SJSA1 (cell line): Measurements from ENCODE around the gene PXK. TPM values are rescaled to one million over a fixed set of nuclear protein-coding genes. Genes with fewer than 3 reads are reported as not detected.

Experiments used
- DNase-seq, 2 experiments: peaks; one replicate each; pipeline ENCODE4 v3.0.0-alpha.2; 2015 to 2020; ENCODE audit warnings: low spot score in 2 of 2, low read depth in 1 of 2
- H3K27ac ChIP-seq: fragments of 250-450 bp; sonication (Bioruptor Pico); 2 replicates; pipeline ENCODE4 v1.5.1; 2020; ENCODE audit warnings: mild to moderate bottlenecking, moderate library complexity
- H3K27me3 ChIP-seq: fragments of 250-450 bp; sonication (Bioruptor Pico); replicated peaks from 2 replicates; pipeline ENCODE4 v1.5.1; 2020; ENCODE audit warnings: mild to moderate bottlenecking, moderate library complexity
- H3K36me3 ChIP-seq: fragments of 250-450 bp; sonication (Bioruptor Pico); 2 replicates; pipeline ENCODE4 v1.5.1; 2020; ENCODE audit warnings: mild to moderate bottlenecking
- H3K4me1 ChIP-seq: fragments of 250-450 bp; sonication (Bioruptor Pico); replicated peaks from 2 replicates; pipeline ENCODE4 v1.6.1; 2021; ENCODE audit warnings: mild to moderate bottlenecking
- H3K4me3 ChIP-seq: fragments of 250-450 bp; sonication (Bioruptor Pico); 2 replicates; pipeline ENCODE4 v1.5.1; 2020; ENCODE audit warnings: mild to moderate bottlenecking
- H3K9me3 ChIP-seq: fragments of 250-450 bp; sonication (Bioruptor Pico); replicated peaks from 2 replicates; pipeline ENCODE4 v1.5.1; 2020; ENCODE audit warnings: mild to moderate bottlenecking
- total RNA-seq: library from RNA; depleted of rRNA; stranded (reverse); fragments of >200 nt; shearing (Covaris generic); gene quantifications from 2 replicates; pipeline ENCODE4 v1.2.3, GENCODE V29; 2014

The PXK gene
- total RNA-seq, 1 experiment from 2014 or later, result 13.3 TPM

DNA sequence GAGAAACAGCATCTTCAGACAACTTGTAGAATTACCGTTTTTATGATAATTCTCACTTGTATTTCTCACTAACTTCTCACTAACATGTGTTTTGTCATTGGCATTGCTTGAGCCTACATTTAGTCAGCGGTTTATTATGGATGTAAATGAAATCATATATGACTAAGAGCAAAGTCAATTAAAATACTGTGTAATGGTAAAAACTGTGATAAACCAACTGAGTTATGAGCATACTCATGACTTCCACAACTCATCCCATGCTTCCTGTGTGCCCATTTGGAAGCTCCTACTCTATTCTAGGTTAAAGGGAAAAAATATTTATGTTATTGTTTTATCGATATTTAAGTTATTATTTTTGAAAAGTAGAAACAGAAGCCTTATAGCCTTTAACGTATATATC is 12.8 kb downstream of the PXK start:
- H3K27me3 ChIP-seq, result no peaks in the 10 kb centered on the region
- no peak overlapping the region for H3K4me3 ChIP-seq
- no peaks in the 10 kb centered on the region for H3K9me3 ChIP-seq
- no peaks in the 10 kb centered on the region for H3K36me3 ChIP-seq
- peaks cover 5% of the 10 kb centered on the region for H3K4me1 ChIP-seq
- H3K27ac ChIP-seq, result no peak overlapping the region
- DNase-seq, result no peak

DNA sequence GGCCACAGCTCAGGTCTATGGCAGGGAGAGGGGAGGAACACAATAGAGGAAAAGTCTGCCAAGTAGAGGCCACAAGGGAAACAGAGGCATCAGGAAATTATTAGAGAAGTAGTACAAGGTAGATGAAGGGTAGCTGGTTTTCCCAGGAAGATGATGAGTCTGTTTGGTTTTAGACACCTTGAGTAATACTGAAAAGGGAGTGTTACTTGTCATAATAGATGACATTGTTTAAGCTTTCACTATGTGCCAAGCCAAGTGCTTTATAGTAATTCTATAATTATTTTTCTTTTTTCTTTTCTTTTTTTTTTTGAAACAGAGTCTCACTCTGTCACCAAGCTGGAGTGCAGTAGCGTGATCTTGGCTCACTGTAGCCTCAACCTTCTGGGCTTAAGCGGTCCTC is 13.7 kb downstream of the PXK start:
- Histone ChIP-seq H3K9me3 (no peaks in the 10 kb centered on the region), H3K4me1 (peaks cover under 1% of the 10 kb centered on the region), H3K27ac (no peak overlapping the region), H3K27me3 (no peaks in the 10 kb centered on the region), H3K36me3 (no peaks in the 10 kb centered on the region), H3K4me3 (no peak overlapping the region)
- no peak for DNase-seq

DNA sequence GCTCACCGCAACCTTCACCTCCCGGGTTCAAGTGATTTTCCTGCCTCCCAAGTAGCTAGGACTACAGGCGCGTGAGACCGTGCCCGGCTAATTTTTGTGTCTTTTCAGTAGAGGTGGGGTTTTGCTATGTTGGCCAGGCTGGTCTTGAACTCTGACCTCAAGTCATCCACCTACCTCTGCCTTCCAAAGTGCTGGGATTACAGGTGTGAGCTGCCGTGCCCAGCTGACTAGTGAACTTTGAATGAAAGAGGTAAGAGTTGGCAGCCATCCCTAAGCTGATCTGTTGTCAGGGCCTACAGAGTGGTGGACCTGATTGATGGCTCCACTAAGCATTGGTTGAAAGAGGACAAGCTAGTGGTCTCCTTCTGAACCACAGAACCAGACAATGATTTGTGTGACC is 15.3 kb downstream of the PXK start:
- Histone ChIP-seq H3K36me3 (no peaks in the 10 kb centered on the region), H3K4me3 (no peak overlapping the region), H3K27me3 (no peaks in the 10 kb centered on the region), H3K4me1 (no peaks in the 10 kb centered on the region), H3K27ac (no peak overlapping the region), H3K9me3 (no peaks in the 10 kb centered on the region)
- no peak for DNase-seq

DNA sequence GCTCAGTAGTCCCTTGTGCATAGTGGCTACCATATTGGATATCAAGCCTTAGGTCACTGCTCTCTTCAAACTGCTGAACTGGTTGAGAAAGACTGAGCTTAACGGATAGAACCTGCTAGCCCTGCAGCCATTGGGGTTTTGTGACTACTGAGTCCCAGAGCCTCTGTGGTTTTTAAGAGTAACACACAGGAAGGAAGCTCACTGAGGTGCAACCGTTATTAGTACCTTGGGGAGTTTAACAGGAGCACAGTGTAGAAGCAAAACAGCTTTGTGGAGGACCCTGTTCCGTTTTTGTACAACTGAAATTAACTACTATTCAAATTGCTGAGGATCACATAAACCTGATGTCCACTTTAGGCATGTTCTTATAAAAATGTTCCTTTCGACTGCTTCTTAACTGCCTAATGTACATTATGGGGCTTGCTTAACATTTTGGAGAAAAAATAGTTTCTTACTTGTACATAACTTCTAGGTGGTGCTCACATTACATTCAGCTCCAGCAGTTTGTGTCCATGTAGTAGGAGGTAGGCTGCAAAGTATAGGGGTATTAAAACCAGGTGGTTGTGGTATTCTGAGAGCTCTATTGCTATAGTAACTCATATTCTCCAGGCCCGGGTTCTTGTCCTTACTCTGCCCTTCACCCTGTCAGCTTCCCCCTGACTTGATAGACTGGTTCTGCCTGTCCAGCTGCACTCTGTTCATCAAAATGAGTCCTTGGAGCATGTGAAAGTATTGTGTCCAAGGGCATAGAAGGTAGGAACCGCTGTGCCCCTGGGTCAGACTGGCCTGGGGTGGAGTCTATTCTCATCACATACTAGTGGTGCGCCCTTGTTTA is 17.3 kb downstream of the PXK start:
- H3K27me3 ChIP-seq, result no peaks in the 10 kb centered on the region
- DNase-seq, result no peak
- H3K4me3 ChIP-seq, result no peak overlapping the region
- H3K27ac ChIP-seq, result no peak overlapping the region
- H3K36me3 ChIP-seq, result no peaks in the 10 kb centered on the region
- H3K9me3 ChIP-seq, result no peaks in the 10 kb centered on the region
- H3K4me1 ChIP-seq, result no peaks in the 10 kb centered on the region

DNA sequence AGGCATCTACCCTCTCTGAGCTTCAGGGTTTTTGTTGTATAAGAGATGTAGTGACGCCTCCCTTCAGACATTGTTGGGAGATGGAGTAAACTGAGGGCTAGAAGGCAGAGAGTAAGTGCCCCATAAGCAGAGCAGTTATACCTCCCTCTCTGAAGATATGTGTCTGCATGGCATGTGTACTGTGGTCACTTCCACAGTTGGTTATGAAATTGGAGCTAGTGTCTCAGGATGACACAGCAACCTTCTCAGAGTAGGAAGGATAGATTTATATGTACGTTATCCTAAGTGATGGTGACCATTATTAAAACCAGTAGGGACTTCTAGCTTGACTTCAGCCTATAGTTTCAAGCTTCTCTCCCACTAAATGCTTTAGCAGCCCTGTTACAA is 17.9 kb downstream of the PXK start:
- H3K27ac ChIP-seq, result no peak overlapping the region
- DNase-seq, result no peak

DNA sequence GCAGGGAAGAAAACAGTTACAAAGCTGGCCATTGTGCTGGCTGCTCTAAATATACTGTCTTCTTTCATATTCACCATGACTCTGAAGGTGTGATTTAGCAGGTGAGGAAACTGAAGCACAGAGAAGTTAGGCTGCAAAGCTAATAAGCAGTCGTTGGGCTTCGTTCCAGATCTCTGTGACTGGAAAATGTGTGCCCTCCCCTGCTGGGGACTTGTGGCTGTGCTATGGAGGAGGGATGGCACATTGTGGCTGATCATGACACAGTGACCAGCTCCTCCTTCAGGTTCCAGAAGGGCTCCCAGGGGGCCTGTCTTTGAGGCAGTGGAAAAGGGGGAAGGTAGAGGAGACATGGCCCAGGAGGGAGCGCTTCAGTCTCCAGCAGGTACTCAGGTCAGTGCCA is 19.2 kb downstream of the PXK start:
- no peak for DNase-seq
- Histone ChIP-seq H3K4me3 (no peak overlapping the region), H3K9me3 (no peaks in the 10 kb centered on the region), H3K36me3 (no peaks in the 10 kb centered on the region), H3K27me3 (no peaks in the 10 kb centered on the region), H3K27ac (no peak overlapping the region), H3K4me1 (no peaks in the 10 kb centered on the region)

More for the DNA sequence above, 17.9 kb downstream of the PXK start:
- no peaks in the 10 kb centered on the region for H3K9me3 ChIP-seq
- no peaks in the 10 kb centered on the region for H3K36me3 ChIP-seq
- no peaks in the 10 kb centered on the region for H3K4me1 ChIP-seq
- no peak overlapping the region for H3K4me3 ChIP-seq
- H3K27me3 ChIP-seq, result no peaks in the 10 kb centered on the region

DNA sequence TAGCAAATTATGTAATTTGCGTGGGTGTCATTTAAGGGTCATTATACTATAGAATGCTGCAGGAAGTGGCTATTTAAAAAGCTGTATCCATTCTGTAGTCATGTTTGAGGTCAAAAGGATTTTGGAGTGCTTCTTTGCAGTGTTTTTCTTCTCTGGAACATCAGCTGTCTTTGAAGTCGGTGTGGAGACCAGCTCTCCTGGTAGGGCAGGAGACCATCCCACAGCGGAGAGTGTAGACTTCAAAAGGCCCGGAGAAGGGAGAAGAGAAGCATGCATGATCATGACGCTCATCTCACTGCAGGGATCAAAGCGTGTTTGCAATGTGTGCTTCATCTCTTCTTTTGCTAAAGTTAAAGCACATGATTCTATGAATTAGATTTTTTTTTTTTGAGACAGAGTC is 19.9 kb downstream of the PXK start:
- no peaks in the 10 kb centered on the region for H3K9me3 ChIP-seq
- DNase-seq, result no peak
- no peak overlapping the region for H3K27ac ChIP-seq
- no peaks in the 10 kb centered on the region for H3K4me1 ChIP-seq
- H3K27me3 ChIP-seq, result no peaks in the 10 kb centered on the region
- H3K4me3 ChIP-seq, result no peak overlapping the region
- H3K36me3 ChIP-seq, result no peaks in the 10 kb centered on the region

DNA sequence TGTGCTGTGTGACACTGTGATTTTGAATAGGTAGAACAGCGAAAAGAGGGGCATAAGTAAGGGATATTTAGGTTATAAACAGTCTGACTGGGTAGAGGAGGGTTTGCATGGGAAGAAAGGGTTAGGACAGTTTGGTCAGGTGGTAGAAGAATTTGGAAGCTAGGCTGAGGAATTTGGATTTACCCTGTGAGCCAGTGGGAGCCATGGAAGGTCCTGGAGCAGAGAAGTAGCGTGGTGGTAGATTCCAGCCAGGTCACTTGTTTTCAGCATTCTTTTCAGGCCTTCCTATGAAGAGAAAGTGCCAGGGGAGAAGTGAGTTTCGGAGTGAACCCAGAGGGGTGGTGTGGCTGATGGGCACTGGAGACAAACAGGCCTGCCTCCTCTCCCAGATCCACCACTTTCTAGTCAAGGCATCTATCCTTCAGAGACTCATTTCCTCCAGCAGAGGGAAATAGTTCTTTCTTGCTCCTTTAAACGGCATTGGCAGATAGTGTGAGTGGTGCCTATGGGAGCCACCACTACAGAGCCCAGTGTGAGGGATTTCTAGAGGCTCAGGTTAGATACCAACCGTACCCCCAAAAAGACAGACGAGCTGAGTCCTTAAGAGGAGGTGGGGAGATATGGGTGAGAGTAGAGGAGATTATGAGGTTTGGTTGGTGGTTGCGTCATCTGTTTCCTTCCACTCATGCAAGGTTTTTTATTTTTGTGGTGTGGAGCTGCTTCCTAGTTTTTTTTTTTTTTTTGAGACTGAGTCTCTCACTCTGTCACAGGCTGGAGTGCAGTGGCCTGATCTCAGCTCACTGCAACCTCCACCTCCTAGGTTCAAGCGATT is 21.2 kb downstream of the PXK start:
- no peak for DNase-seq
- peaks cover 7% of the 10 kb centered on the region for H3K4me1 ChIP-seq
- H3K27ac ChIP-seq, result no peak overlapping the region
- H3K9me3 ChIP-seq, result no peaks in the 10 kb centered on the region
- H3K4me3 ChIP-seq, result no peak overlapping the region
- H3K36me3 ChIP-seq, result no peaks in the 10 kb centered on the region
- H3K27me3 ChIP-seq, result no peaks in the 10 kb centered on the region

DNA sequence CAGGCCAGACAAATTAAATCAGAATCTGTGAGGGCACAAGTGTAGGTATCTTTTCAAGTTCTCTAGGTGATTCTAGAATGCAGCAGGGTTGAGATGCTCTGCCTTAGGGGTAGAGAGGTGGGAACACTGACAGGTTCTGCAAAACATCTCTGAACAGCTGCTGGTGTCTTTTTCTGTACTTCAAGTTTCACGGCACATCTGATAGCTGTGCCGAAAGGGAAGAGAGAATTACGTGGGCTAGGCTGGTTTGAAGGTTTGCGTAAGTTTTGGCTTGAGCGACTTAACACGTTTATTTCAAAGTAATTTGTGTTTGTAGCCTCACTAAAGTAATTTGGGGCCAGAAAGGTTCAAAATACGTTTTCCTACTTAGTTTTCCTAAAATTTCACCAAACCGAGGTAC is 22.5 kb downstream of the PXK start:
- Histone ChIP-seq H3K27ac (no peak overlapping the region), H3K4me1 (peaks cover 11% of the 10 kb centered on the region), H3K9me3 (no peaks in the 10 kb centered on the region), H3K36me3 (no peaks in the 10 kb centered on the region), H3K27me3 (no peaks in the 10 kb centered on the region), H3K4me3 (no peak overlapping the region)
- no peak for DNase-seq

DNA sequence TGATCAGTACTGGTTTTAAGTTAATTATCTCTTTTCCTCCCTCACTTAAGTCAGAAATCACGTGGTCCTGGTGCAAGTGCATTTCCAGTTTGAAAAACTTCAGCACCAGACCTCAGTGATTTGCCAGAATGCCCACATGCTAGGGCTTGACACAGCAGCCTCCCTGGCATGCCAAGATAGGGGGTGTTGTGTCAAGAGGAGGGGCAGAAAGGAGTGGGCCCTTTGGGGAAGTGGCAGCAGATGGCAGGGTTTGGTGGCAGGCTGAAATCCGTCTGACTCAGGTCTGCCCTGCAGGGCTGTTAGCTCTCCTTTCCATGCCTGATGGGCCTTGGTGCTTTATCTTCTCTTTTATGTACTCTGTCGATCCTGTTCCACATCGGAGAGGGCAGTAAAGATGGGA is 23.4 kb downstream of the PXK start:
- Histone ChIP-seq H3K36me3 (no peaks in the 10 kb centered on the region), H3K4me1 (peaks cover 11% of the 10 kb centered on the region), H3K27ac (no peak overlapping the region), H3K27me3 (no peaks in the 10 kb centered on the region), H3K4me3 (no peak overlapping the region), H3K9me3 (no peaks in the 10 kb centered on the region)
- no peak for DNase-seq

DNA sequence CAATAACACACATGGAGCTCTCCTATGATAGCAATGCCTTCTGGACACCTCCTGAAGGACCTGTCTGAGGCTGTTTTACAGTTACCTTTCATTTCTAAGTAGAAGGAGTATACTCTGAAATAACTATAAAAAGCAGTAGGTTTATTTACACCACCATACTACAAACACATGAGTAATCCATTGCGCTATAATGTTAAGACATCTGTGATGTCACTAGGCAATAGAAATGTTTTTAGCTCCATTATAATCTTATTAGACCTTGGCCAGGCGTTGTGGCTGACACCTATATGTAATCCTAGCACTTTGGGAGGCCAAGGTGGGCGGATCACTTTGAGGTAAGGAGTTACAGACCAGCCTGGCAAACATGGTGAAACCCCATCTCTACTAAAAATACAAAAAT is 24.7 kb downstream of the PXK start:
- no peak for DNase-seq
- H3K9me3 ChIP-seq, result no peaks in the 10 kb centered on the region

DNA sequence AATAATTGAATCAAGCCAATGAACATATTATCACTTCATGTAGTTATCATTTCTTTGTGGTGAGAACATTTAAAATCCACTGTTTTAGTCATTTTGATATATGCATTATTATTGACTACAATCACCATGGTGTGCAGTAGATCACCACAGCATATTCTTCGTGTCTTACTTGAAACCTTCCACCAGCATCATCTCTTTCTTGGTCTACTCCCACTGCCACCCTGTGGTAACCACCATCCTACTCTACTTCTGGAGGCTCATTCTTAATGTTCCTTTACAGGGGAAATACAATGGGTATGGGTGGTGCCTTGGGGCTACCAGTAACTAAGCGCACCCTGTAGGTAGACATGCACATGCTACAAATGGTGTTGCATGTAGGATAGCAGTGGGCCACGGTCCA is 25.4 kb downstream of the PXK start:
- DNase-seq, result no peak
- no peaks in the 10 kb centered on the region for H3K27me3 ChIP-seq
- no peak overlapping the region for H3K4me3 ChIP-seq
- H3K36me3 ChIP-seq, result no peaks in the 10 kb centered on the region
- H3K27ac ChIP-seq, result no peak overlapping the region
- peaks cover 11% of the 10 kb centered on the region for H3K4me1 ChIP-seq
- no peaks in the 10 kb centered on the region for H3K9me3 ChIP-seq

More for the DNA sequence above, 24.7 kb downstream of the PXK start:
- Histone ChIP-seq H3K27me3 (no peaks in the 10 kb centered on the region), H3K36me3 (no peaks in the 10 kb centered on the region), H3K4me3 (no peak overlapping the region), H3K4me1 (peaks cover 11% of the 10 kb centered on the region), H3K27ac (no peak overlapping the region)

DNA sequence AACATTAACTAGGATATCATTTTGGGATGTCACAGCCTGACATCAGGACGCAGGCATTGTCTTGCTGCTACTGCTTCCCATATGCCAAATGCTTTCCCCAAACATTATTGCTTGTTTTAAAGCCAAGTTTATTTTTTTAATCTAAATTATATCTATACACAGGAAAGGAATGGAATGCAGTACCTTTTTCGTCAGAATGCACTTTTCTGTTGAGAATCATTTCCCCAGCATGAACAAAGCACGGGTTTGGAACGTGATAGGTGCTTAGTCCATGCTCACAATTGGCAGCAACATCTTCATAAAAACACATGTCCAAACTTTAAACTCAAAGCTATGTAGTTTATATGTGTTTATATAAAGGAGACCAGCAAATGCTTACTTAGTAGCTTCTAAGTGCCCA is 26.1 kb downstream of the PXK start:
- no peak overlapping the region for H3K4me3 ChIP-seq
- no peak overlapping the region for H3K27ac ChIP-seq

DNA sequence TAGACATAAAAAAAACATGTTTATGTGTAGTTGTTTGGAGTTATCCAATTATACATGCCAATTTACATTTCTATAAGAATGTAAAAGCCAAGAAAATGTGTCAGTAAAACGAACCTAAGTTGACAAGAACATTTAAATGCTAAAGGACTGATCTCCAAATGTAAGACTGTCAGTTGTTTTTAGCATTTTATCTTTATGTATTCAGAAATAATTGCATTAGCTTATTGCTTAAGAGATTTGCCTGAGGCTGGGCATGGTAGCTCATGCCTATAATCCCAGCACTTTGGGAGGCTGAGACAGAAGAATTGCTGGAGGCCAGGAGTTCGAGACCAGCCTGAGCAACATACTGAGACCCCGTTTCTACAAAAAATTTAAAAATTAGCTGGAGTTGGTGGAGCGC is 26.9 kb downstream of the PXK start:
- H3K9me3 ChIP-seq, result no peaks in the 10 kb centered on the region
- DNase-seq, result no peak
- peaks cover 11% of the 10 kb centered on the region for H3K4me1 ChIP-seq
- no peaks in the 10 kb centered on the region for H3K27me3 ChIP-seq
- H3K27ac ChIP-seq, result no peak overlapping the region
- no peak overlapping the region for H3K4me3 ChIP-seq
- H3K36me3 ChIP-seq, result no peaks in the 10 kb centered on the region

More for the DNA sequence above, 26.1 kb downstream of the PXK start:
- Histone ChIP-seq H3K36me3 (no peaks in the 10 kb centered on the region), H3K4me1 (peaks cover 11% of the 10 kb centered on the region), H3K27me3 (no peaks in the 10 kb centered on the region), H3K9me3 (no peaks in the 10 kb centered on the region)
- peak in 1 of 2 experiments; percentile 54 for DNase-seq
